ENCODE results near the gene UROC1. TPM values are rescaled to one million over a fixed set of nuclear protein-coding genes. Genes with fewer than 3 reads are reported as not detected.

UROC1 gene
- total and polyA plus RNA-seq, 2 donors (not counting 1 experiment from before 2014, with no cell fraction given) = not detected

DNA sequence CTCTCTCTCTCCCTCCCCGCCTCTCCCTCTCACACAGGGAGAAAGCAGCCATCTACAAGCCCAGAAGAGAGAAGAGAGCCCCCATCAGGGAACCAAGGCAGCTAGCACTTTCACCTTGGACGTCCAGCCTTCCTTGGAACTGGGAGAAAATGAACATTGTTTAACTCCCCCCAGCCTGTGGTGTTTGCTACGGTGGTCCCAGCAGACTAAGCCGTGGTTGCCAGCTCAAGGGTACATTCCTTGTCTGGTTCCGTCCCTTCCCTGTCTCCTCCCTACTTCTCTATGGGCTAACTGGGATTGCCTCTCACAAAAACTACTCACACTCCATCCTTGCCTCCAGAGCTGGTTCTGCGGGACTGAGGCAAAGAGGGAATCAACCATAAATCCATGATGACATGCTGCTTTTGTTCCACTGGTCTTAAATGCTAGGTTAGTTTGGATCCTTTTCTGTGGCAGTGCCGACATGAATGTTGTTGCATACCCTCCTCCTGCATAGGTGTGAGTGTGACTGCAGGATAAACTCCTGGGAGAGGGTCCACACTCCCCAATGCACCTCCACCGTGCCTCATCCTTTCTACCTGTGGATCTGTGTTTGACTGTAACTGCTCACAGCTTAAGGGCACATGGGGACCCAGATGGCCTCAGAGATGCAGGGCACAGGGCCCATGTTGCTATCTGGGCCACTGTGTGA lies 29.1 kb upstream of the UROC1 start:
- ChIA-PET CTCF (interaction anchor here (0.7 kb wide), 1 partner anchor 24 kb away, joined by 3 read pairs; no protein-coding TSS in a partner anchor), POLR2A (no interaction called here)
- intact Hi-C loops (cut with micrococcal nuclease) = no loop called here
- Histone ChIP-seq H3K9ac (ENCODE audit: low read length) (no peak overlapping the region), H3K4me3 (ENCODE audit: control extremely low read depth in 1 of 5, extremely low read depth in 1 of 5, insufficient read depth in 1 of 5, low read depth in 2 of 5, low read length in 4 of 5) (no peak overlapping the region), H3K4me1 (ENCODE audit: control insufficient read depth in 2 of 2, insufficient read depth in 2 of 2, low read length in 2 of 2) (no peaks in the 10 kb centered on the region), H3K27ac (ENCODE audit: low read length in 2 of 2) (no peak overlapping the region), H3K36me3 (replicated peaks in 1 of 2; ENCODE audit: control extremely low read depth in 1 of 2, control insufficient read depth in 1 of 2, extremely low read depth in 1 of 2, insufficient read depth in 2 of 2, low read length in 1 of 2) (no peaks in the 10 kb centered on the region), H2AFZ (ENCODE audit: insufficient read depth, low read depth, low read length, poor library complexity, severe bottlenecking) (no peak overlapping the region), H3K9me3 (ENCODE audit: control extremely low read depth in 1 of 3, control insufficient read depth in 2 of 3, insufficient read depth in 1 of 3, low read length in 2 of 3) (peaks cover 0 to 6% (median 0%) of the 10 kb centered on the region in 3 donors), H3K27me3 (replicated peaks in 1 of 4; ENCODE audit: control extremely low read depth in 1 of 4, control insufficient read depth in 3 of 4, insufficient read depth in 4 of 4, low read length in 3 of 4) (no peaks in the 10 kb centered on the region), H4K20me1 (ENCODE audit: control insufficient read depth, insufficient read depth, low read length, poor library complexity, severe bottlenecking) (no peaks in the 10 kb centered on the region), H3K4me2 (replicated peaks; ENCODE audit: low read depth, low read length, poor library complexity, severe bottlenecking) (no peak overlapping the region), H3K79me2 (ENCODE audit: control insufficient read depth, insufficient read depth, low read length) (no peaks in the 10 kb centered on the region)
- Mint-ChIP-seq H3K27me3 (peaks cover 3% of the 10 kb centered on the region), H3K9me3 (ENCODE audit: insufficient read depth) (no peaks in the 10 kb centered on the region), H3K4me3 (no peak overlapping the region), H3K27ac (no peak overlapping the region), H3K4me1 (no peaks in the 10 kb centered on the region)
- 77% methylated on average over 5 of the region's 8 CpGs for WGBS (ENCODE audit: insufficient coverage)
- TF ChIP-seq, protein P1, sequence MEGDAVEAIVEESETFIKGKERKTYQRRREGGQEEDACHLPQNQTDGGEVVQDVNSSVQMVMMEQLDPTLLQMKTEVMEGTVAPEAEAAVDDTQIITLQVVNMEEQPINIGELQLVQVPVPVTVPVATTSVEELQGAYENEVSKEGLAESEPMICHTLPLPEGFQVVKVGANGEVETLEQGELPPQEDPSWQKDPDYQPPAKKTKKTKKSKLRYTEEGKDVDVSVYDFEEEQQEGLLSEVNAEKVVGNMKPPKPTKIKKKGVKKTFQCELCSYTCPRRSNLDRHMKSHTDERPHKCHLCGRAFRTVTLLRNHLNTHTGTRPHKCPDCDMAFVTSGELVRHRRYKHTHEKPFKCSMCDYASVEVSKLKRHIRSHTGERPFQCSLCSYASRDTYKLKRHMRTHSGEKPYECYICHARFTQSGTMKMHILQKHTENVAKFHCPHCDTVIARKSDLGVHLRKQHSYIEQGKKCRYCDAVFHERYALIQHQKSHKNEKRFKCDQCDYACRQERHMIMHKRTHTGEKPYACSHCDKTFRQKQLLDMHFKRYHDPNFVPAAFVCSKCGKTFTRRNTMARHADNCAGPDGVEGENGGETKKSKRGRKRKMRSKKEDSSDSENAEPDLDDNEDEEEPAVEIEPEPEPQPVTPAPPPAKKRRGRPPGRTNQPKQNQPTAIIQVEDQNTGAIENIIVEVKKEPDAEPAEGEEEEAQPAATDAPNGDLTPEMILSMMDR (IDR thresholded peaks at IDR 0.05) = no peak
- TF ChIP-seq EZH2 (IDR thresholded peaks at IDR 0.05; ENCODE audit: borderline replicate concordance, insufficient read depth, low read depth, low read length, poor library complexity, severe bottlenecking) = no peak
- ATAC-seq (ENCODE audit: low read depth) (no peak), DNase-seq (no peak)

DNA sequence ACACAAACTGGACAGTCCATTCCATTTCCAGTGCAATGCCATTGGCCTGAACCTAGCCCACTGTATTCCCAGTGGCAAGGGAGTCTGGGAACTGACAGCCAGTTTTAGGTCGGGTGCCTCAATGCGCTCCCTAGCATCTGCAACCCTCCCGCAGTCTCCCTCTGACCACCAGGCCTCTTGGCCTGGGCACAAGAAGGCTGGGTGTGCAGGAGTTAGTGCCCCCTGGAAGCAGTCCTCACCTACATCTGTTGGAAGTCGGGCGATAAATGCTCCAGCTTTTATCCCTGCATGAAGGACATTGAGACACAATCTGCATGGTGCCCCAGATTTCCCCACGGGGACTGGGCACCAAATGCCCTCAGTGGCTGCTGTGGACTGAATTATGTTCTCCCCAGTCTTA lies 28.4 kb upstream of the UROC1 start:
- CTCF ChIA-PET = no interaction called here
- DNase-seq (no peak), ATAC-seq (ENCODE audit: low read depth) (no peak)
- Histone ChIP-seq H3K9me3 (ENCODE audit: control extremely low read depth in 1 of 3, control insufficient read depth in 2 of 3, insufficient read depth in 1 of 3, low read length in 2 of 3) (peaks cover 0 to 6% (median 0%) of the 10 kb centered on the region in 3 donors), H3K4me3 (ENCODE audit: control extremely low read depth in 1 of 5, extremely low read depth in 1 of 5, insufficient read depth in 1 of 5, low read depth in 2 of 5, low read length in 4 of 5) (no peak overlapping the region), H3K27me3 (replicated peaks in 1 of 4; ENCODE audit: control extremely low read depth in 1 of 4, control insufficient read depth in 3 of 4, insufficient read depth in 4 of 4, low read length in 3 of 4) (no peaks in the 10 kb centered on the region), H3K79me2 (ENCODE audit: control insufficient read depth, insufficient read depth, low read length) (no peaks in the 10 kb centered on the region), H4K20me1 (ENCODE audit: control insufficient read depth, insufficient read depth, low read length, poor library complexity, severe bottlenecking) (no peaks in the 10 kb centered on the region), H3K9ac (ENCODE audit: low read length) (no peak overlapping the region), H2AFZ (ENCODE audit: insufficient read depth, low read depth, low read length, poor library complexity, severe bottlenecking) (no peak overlapping the region), H3K27ac (ENCODE audit: low read length in 2 of 2) (no peak overlapping the region), H3K4me2 (replicated peaks; ENCODE audit: low read depth, low read length, poor library complexity, severe bottlenecking) (no peak overlapping the region), H3K36me3 (replicated peaks in 1 of 2; ENCODE audit: control extremely low read depth in 1 of 2, control insufficient read depth in 1 of 2, extremely low read depth in 1 of 2, insufficient read depth in 2 of 2, low read length in 1 of 2) (no peaks in the 10 kb centered on the region), H3K4me1 (ENCODE audit: control insufficient read depth in 2 of 2, insufficient read depth in 2 of 2, low read length in 2 of 2) (peaks cover 0 to 1% of the 10 kb centered on the region in 2 donors)
- POLR2A ChIA-PET = no interaction called here
- no peak overlapping the region for H3K4me3 Mint-ChIP-seq
- no peak for TF ChIP-seq EZH2 (IDR thresholded peaks at IDR 0.05; ENCODE audit: borderline replicate concordance, insufficient read depth, low read depth, low read length, poor library complexity, severe bottlenecking)
- TF ChIP-seq, protein P1 (IDR thresholded peaks at IDR 0.05) = no peak
- H3K27me3 Mint-ChIP-seq = peaks cover 3% of the 10 kb centered on the region
- WGBS (ENCODE audit: insufficient coverage) = 97% methylated on average over 5 of the region's 6 CpGs
- H3K4me1 Mint-ChIP-seq = no peaks in the 10 kb centered on the region
- no peak overlapping the region for H3K27ac Mint-ChIP-seq
- intact Hi-C loops (cut with micrococcal nuclease) = no loop called here
- no peaks in the 10 kb centered on the region for H3K9me3 Mint-ChIP-seq (ENCODE audit: insufficient read depth)
